GM21367 (cell line): ENCODE measurements around the gene LCA5.
"Not testable (repeated sequence)": the region's sequence is repeated elsewhere in the genome, so short reads cannot be mapped to it uniquely, and the experiment has no call there.

Source experiments
- ATAC-seq: cut with Tn5 transposase; IDR thresholded peaks from one replicate; pipeline ENCODE4 v1.9.1; 2021; ENCODE audit not compliant: unreplicated experiment

Gene LCA5

GRCh38 chr6:79536954-79537747 lies at the start of gene LCA5:
Gene LCA5 (minus strand): TSS chr6:79537430. CDS start chr6:79518894, 18,536 bp downstream.
- peak; percentile 100 for ATAC-seq

- ATAC-seq: no peak
Measured at GRCh38 chr6:79586548-79586947, 49.3 kb upstream of the LCA5 start.

GRCh38 chr6:79584332-79584731 lies 47.1 kb upstream of the LCA5 start:
- ATAC-seq: no peak

- ATAC-seq: not testable (repeated sequence)
Measured at GRCh38 chr6:79577926-79578325, 40.7 kb upstream of the LCA5 start.

- ATAC-seq: no peak
Measured at GRCh38 chr6:79574630-79575225, 37.5 kb upstream of the LCA5 start.

GRCh38 chr6:79574174-79574573 lies 36.9 kb upstream of the LCA5 start:
- no peak for ATAC-seq

GRCh38 chr6:79571030-79571367 lies 33.8 kb upstream of the LCA5 start:
- ATAC-seq: no peak

GRCh38 chr6:79570129-79571029 lies 33.1 kb upstream of the LCA5 start:
- ATAC-seq: peak; percentile 95

GRCh38 chr6:79568996-79569395 lies 31.8 kb upstream of the LCA5 start:
- ATAC-seq: no peak

- ATAC-seq: no peak
Measured at GRCh38 chr6:79564636-79565035, 27.4 kb upstream of the LCA5 start.

GRCh38 chr6:79559706-79560105 lies 22.5 kb upstream of the LCA5 start:
- ATAC-seq: no peak

- no peak for ATAC-seq
Measured at GRCh38 chr6:79557673-79558467, 20.6 kb upstream of the LCA5 start.

GRCh38 chr6:79554305-79554704 lies 17.1 kb upstream of the LCA5 start:
- no peak for ATAC-seq

- ATAC-seq: no peak
Measured at GRCh38 chr6:79551401-79551800, 14.2 kb upstream of the LCA5 start.

- no peak for ATAC-seq
Measured at GRCh38 chr6:79548304-79548703, 11.1 kb upstream of the LCA5 start.

GRCh38 chr6:79546186-79546585 lies 9.0 kb upstream of the LCA5 start:
- no peak for ATAC-seq

GRCh38 chr6:79544939-79545450 lies 7.8 kb upstream of the LCA5 start:
- peak; percentile 79 for ATAC-seq

GRCh38 chr6:79544299-79544927 lies 7.2 kb upstream of the LCA5 start:
- ATAC-seq: peak; percentile 41

- ATAC-seq: no peak
Measured at GRCh38 chr6:79543886-79544285, 6.7 kb upstream of the LCA5 start.

GRCh38 chr6:79543411-79543810 lies 6.2 kb upstream of the LCA5 start:
- no peak for ATAC-seq
